ENCODE results near the gene TSPAN2.
"Not testable (repeated sequence)": the region's sequence is repeated elsewhere in the genome, so short reads cannot be mapped to it uniquely, and the experiment has no call there.

TSPAN2 gene

GRCh38 chr1:115031595-115031994, 57.7 kb downstream of the TSPAN2 start:
- no peak for DNase-seq

GRCh38 chr1:115029526-115029925, 59.8 kb downstream of the TSPAN2 start, which contains the start of gene TSHB:
TSS of gene TSHB (plus strand) at chr1:115029826. CDS start at chr1:115033363, 3,537 bp downstream.
- DNase-seq, result no peak

GRCh38 chr1:115023593-115023992, 65.7 kb downstream of the TSPAN2 start:
- no peak for DNase-seq

DNA sequence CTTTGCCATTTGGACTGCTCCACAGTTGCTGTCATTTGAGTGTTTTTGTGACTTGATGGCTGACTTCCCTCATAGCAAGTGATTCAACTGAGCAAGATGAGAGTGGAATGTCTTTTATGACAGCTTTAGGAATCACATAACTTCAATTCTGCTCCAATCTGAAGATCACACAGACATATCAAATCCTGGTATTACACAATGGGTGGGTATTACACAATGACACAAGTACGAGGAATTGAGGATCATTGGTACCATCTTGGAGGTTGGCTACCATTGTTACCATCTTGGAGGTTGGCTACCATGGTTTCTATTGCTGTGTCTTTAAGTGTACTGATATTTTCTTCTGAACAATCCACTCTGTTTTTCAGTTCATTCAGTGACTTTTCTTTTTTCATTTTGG, 68.2 kb downstream of the TSPAN2 start:
- DNase-seq, result no peak

- DNase-seq, result not testable (repeated sequence)
Observed at GRCh38 chr1:115019549-115019948, 69.8 kb downstream of the TSPAN2 start.

GRCh38 chr1:115013792-115014191, 75.5 kb downstream of the TSPAN2 start:
- no peak for DNase-seq

- DNase-seq, result no peak
Observed at GRCh38 chr1:115012434-115012833, 76.9 kb downstream of the TSPAN2 start.

GRCh38 chr1:115012006-115012405, 77.3 kb downstream of the TSPAN2 start:
- no peak for DNase-seq

DNA sequence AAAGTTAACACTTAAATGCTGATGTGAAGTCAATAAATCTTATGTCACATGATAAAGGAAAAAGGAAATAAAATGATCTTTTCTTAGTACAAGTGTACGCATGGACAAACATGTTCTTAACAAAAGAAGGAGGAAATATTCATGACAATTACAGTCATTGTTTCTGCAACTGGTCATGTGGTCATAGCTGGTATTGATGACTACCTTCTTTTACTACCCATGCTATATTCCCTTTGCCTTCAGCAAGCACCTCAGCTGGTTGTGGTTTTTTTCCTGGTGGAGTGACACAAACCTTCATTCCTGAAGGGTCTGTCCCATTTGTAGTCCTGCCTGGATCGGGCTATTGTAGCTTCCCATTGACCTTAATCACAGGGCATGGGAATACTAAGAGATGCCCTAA, 83.1 kb downstream of the TSPAN2 start:
- no peak for DNase-seq

Data from inflammatory macrophage treated with lipopolysaccharide for 1 hour (primary cell).